DND-41 (cell line): ENCODE results near the gene PKD2.

Experiments
- ATAC-seq: fragments of 200-7000 bp; cut with Tn5 transposase; 3 replicates; pipeline ENCODE4 v1.9.1; 2021; ENCODE audit warnings: low read depth; ENCODE audit not compliant: insufficient read depth
- DNase-seq: peaks from one replicate; pipeline ENCODE4 v3.0.0-alpha.2; 2020
- H2AFZ ChIP-seq: 2 replicates; pipeline ENCODE4 v1.6.0; 2012; ENCODE audit warnings: low read depth, low read length
- H3K27ac ChIP-seq: 2 replicates; pipeline ENCODE4 v1.5.1; 2012; ENCODE audit warnings: low read length, inconsistent platforms
- H3K27me3 ChIP-seq: fragments of 200-600 bp; sonication (generic); 2 replicates; pipeline ENCODE4 v1.6.0; 2012; ENCODE audit warnings: low read length, mild to moderate bottlenecking, inconsistent platforms; ENCODE audit not compliant: insufficient read depth, poor library complexity
- H3K36me3 ChIP-seq: 2 replicates; pipeline ENCODE4 v1.5.1; 2012; ENCODE audit warnings: low read length, inconsistent platforms; ENCODE audit not compliant: insufficient read depth
- H3K4me1 ChIP-seq: 2 replicates; pipeline ENCODE4 v1.5.1; 2012; ENCODE audit warnings: mild to moderate bottlenecking, low read length; ENCODE audit not compliant: insufficient read depth
- H3K4me2 ChIP-seq: 2 replicates; pipeline ENCODE4 v1.6.0; 2012; ENCODE audit warnings: mild to moderate bottlenecking, moderate library complexity, low read length, inconsistent platforms; ENCODE audit not compliant: insufficient read depth
- H3K4me3 ChIP-seq, 2 experiments: fragments of 200-600 bp in 1 of 2; shearing (Covaris generic) in 1 of 2; 2 replicates each; pipeline ENCODE4 v1.5.1; 2012 to 2016; ENCODE audit warnings: inconsistent platforms in 2 of 2, low read length in 2 of 2, mild to moderate bottlenecking in 2 of 2, low read depth in 1 of 2, moderate library complexity in 1 of 2
- H3K79me2 ChIP-seq: 2 replicates; pipeline ENCODE4 v1.6.0; 2012; ENCODE audit warnings: low read length, inconsistent platforms; ENCODE audit not compliant: insufficient read depth
- H3K9ac ChIP-seq: 2 replicates; pipeline ENCODE4 v1.6.0; 2012; ENCODE audit warnings: low read depth, mild to moderate bottlenecking, inconsistent platforms, low read length, moderate library complexity
- H3K9me3 ChIP-seq: 2 replicates; pipeline ENCODE4 v1.5.1; 2012; ENCODE audit warnings: low read length, moderate library complexity, mild to moderate bottlenecking, inconsistent platforms; ENCODE audit not compliant: insufficient read depth, severe bottlenecking
- H4K20me1 ChIP-seq: 2 replicates; pipeline ENCODE4 v1.6.0; 2012; ENCODE audit warnings: low read length; ENCODE audit not compliant: insufficient read depth
- CTCF ChIP-seq: IDR thresholded peaks from 2 replicates; pipeline ENCODE4 v1.5.1; 2012; ENCODE audit warnings: borderline replicate concordance, low read length, moderate library complexity, mild to moderate bottlenecking; ENCODE audit not compliant: poor library complexity, severe bottlenecking; ENCODE audit errors: extremely low read depth
- EZH2 ChIP-seq: IDR thresholded peaks from 3 replicates; pipeline ENCODE4 v1.6.1; 2012; ENCODE audit warnings: borderline replicate concordance, low read depth, mild to moderate bottlenecking, moderate library complexity, low read length, inconsistent platforms; ENCODE audit not compliant: severe bottlenecking

Gene PKD2

GRCh38 chr4:87971866-87972265 lies 35.6 kb upstream of the PKD2 start:
- Histone ChIP-seq H3K4me1 (peaks cover 18% of the 10 kb centered on the region), H3K27me3 (peaks cover 36% of the 10 kb centered on the region), H3K9ac (no peak overlapping the region), H3K36me3 (no peaks in the 10 kb centered on the region), H2AFZ (no peak overlapping the region), H3K4me2 (no peak overlapping the region), H4K20me1 (no peaks in the 10 kb centered on the region), H3K27ac (no peak overlapping the region), H3K9me3 (no peaks in the 10 kb centered on the region), H3K4me3 (no peak overlapping the region), H3K79me2 (no peaks in the 10 kb centered on the region)
- no peak for DNase-seq
- no peak for ATAC-seq
- TF ChIP-seq CTCF (no peak), EZH2 (no peak)

- no peak overlapping the region for H3K4me3 ChIP-seq
- peaks cover 34% of the 10 kb centered on the region for H3K27me3 ChIP-seq
- H4K20me1 ChIP-seq = no peaks in the 10 kb centered on the region
- no peaks in the 10 kb centered on the region for H3K9me3 ChIP-seq
- peak; percentile 86 for TF ChIP-seq CTCF
- TF ChIP-seq EZH2 = no peak
- peaks cover 18% of the 10 kb centered on the region for H3K4me1 ChIP-seq
- H3K4me2 ChIP-seq = no peak overlapping the region
- no peak overlapping the region for H2AFZ ChIP-seq
- no peaks in the 10 kb centered on the region for H3K79me2 ChIP-seq
- no peak overlapping the region for H3K9ac ChIP-seq
- H3K27ac ChIP-seq = no peak overlapping the region
- ATAC-seq (peak; percentile 81), DNase-seq (peak; percentile 56)
- H3K36me3 ChIP-seq = no peaks in the 10 kb centered on the region
Observed at GRCh38 chr4:87973283-87974169, 33.9 kb upstream of the PKD2 start.

GRCh38 chr4:87974856-87975462 lies 32.5 kb upstream of the PKD2 start:
- Histone ChIP-seq H2AFZ (no peak overlapping the region), H3K4me3 (no peak overlapping the region)

More at GRCh38 chr4:87974856-87975462, 32.5 kb upstream of the PKD2 start:
- peak; percentile 37; the same call in 1 of the 3 replicates for ATAC-seq
- TF ChIP-seq EZH2 (no peak), CTCF (no peak)
- H3K9me3 ChIP-seq = no peaks in the 10 kb centered on the region
- H3K27ac ChIP-seq = no peak overlapping the region
- no peak for DNase-seq
- H3K4me1 ChIP-seq = peaks cover 15% of the 10 kb centered on the region
- no peaks in the 10 kb centered on the region for H3K36me3 ChIP-seq
- peak overlapping the region; percentile 58; the same call in 1 of the 2 replicates for H3K4me2 ChIP-seq
- H4K20me1 ChIP-seq = no peaks in the 10 kb centered on the region
- peaks cover 31% of the 10 kb centered on the region for H3K27me3 ChIP-seq
- H3K79me2 ChIP-seq = no peaks in the 10 kb centered on the region
- no peak overlapping the region for H3K9ac ChIP-seq
